Pancreas (tissue), 10 donors: ENCODE measurements around the gene GSN. TPM values are rescaled to one million over a fixed set of nuclear protein-coding genes. Genes with fewer than 3 reads are reported as not detected.
A peak's percentile ranks its signal among the peaks of the same experiment; 100 is the strongest.

Experiments used
- ATAC-seq, 4 donors: fragments of 200-7000 bp; cut with Tn5 transposase; one replicate each; pipeline versions ENCODE4 v1.8.0 to v1.9.1; 2020; ENCODE audit warnings: mild to moderate bottlenecking in 4 of 4, moderate library complexity in 4 of 4
- DNase-seq, 6 donors: peaks; one replicate each; pipeline ENCODE4 v3.0.0-alpha.2; 2020
- FAIRE-seq: peaks from 2 replicates; lab custom pipeline; 2012; peaks lifted over from hg19 to GRCh38; lab: Jason Lieb, UNC
- H3K27ac ChIP-seq, 4 donors: fragments of 200-600 bp; sonication (generic); 1 replicate in 3 of 4; 2 replicates in 1 of 4; pipeline versions ENCODE4 v1.5.0 to v1.8.0; 2020
- H3K27me3 ChIP-seq, 4 donors: fragments of 200-600 bp; one replicate each; pipeline ENCODE4 v1.8.0; 2021
- H3K36me3 ChIP-seq, 3 donors: fragments of 200-600 bp; sonication (generic) in 1 of 3; one replicate each; pipeline versions ENCODE4 v1.5.0 to v1.8.0; 2020 to 2021
- H3K4me1 ChIP-seq, 3 donors: fragments of 200-600 bp; one replicate each; pipeline ENCODE4 v1.8.0; 2021
- H3K4me3 ChIP-seq, 4 donors: fragments of 200-600 bp; sonication (generic) in 2 of 4; one replicate each; pipeline versions ENCODE4 v1.5.0 to v1.8.0; 2020 to 2021
- H3K9me3 ChIP-seq, 4 donors: fragments of 200-600 bp; one replicate each; pipeline ENCODE4 v1.8.0; 2021
- CTCF ChIP-seq, 4 donors: fragments of 200-600 bp; sonication (generic) in 3 of 4; IDR thresholded peaks; one replicate each; pipeline versions ENCODE4 v1.5.0 to v1.8.0; 2021; ENCODE audit warnings: antibody characterized with exemption in 4 of 4
- WGBS, 2 donors: extraction: QIAGEN DNeasy Blood & Tissue Kit; methylation state at CpG; one replicate each; pipeline ENCODE4 v1.1.7; 2013; 5-methylcytosine and 5-hydroxymethylcytosine counted together
- intact Hi-C, 3 donors: fragments of 100-400 bp; cut with DNase I; formaldehyde crosslinking; loops; one replicate each; pipeline versions ENCODE4 v1.11.1 to v1.14.2; 2022
- polyA plus RNA-seq, 2 donors: library from polyadenylated mRNA; stranded (reverse); fragments of 200-250 nt; gene quantifications; one replicate each; pipeline ENCODE4 v1.2.3, GENCODE V29; 2013
- total RNA-seq, 6 donors: library from RNA; stranded (reverse); fragmentation: NEBNext Ultra II Directional in 4 of 6; extraction: Animal tissue kit (Norgen Biotek cat#: 25700) in 4 of 6; gene quantifications; one replicate each; pipeline versions ENCODE4 v1.2.1 to v1.2.4, GENCODE V29; 2021 to 2023
- donor health status: healthy with polysubstance abuse.
- donor health status: DM: no; HTN: no; CAD: no; lungs with moderate emphysema.
- donor health status: DM: no; HTN: no; CAD: no.
- donor health status: control.
- donor health status: control.
- donor health status: Bipolar disorder and iron deficiency.
- donor health status: DM: yes; HTN: yes; CAD: no.
- donor health status: DM: no; HTN: no; CAD: no.
- donor health status: DM: no; HTN: no; CAD: no.
- donor health status: DM: yes; HTN: yes; CAD: no.

The GSN gene
- total and polyA plus RNA-seq, 8 donors: 44.0 to 193 (median 132) TPM

- Histone ChIP-seq H3K36me3 (peaks cover 0 to 5% (median 0%) of the 10 kb centered on the region in 3 donors), H3K4me3 (no peak overlapping the region), H3K27ac (peak overlapping the region in 1 of 4 donors; percentile 10), H3K9me3 (no peaks in the 10 kb centered on the region), H3K4me1 (peaks cover 0 to 9% (median 4%) of the 10 kb centered on the region in 3 donors), H3K27me3 (no peaks in the 10 kb centered on the region)
- DNase-seq (no peak), ATAC-seq (no peak), FAIRE-seq (no peak)
- 79 to 90% methylated on average over 2 of the region's 2 CpGs for WGBS, 2 donors
- intact Hi-C loops: no loop called here
- no peak for TF ChIP-seq CTCF (IDR thresholded peaks at IDR 0.05)
Observed at GRCh38 chr9:121324755-121325154, 56.8 kb downstream of the GSN start.

- DNase-seq (no peak), FAIRE-seq (no peak), ATAC-seq (no peak)
- H3K27ac ChIP-seq: peak overlapping the region in 2 of 4 donors; percentile 10 to 25
- peaks cover 0 to 9% (median 4%) of the 10 kb centered on the region in 3 donors for H3K4me1 ChIP-seq
- WGBS, 2 donors: 79 to 90% methylated on average over 7 of the region's 7 CpGs
- no peaks in the 10 kb centered on the region for H3K27me3 ChIP-seq
- no peak for TF ChIP-seq CTCF (IDR thresholded peaks at IDR 0.05)
- H3K9me3 ChIP-seq: no peaks in the 10 kb centered on the region
- H3K36me3 ChIP-seq: peaks cover 0 to 10% (median under 1%) of the 10 kb centered on the region in 3 donors
- H3K4me3 ChIP-seq: no peak overlapping the region
- intact Hi-C loops: no loop called here
Observed at GRCh38 chr9:121325387-121325786, 57.4 kb downstream of the GSN start.

- peaks cover 0 to 10% (median 7%) of the 10 kb centered on the region in 3 donors for H3K36me3 ChIP-seq
- peak overlapping the region in 2 of 4 donors; percentile 25 to 52 for H3K27ac ChIP-seq
- no peak for TF ChIP-seq CTCF (IDR thresholded peaks at IDR 0.05)
- no peaks in the 10 kb centered on the region for H3K9me3 ChIP-seq
- H3K27me3 ChIP-seq: no peaks in the 10 kb centered on the region
- no peak for FAIRE-seq
- intact Hi-C loops: no loop called here
- peaks cover 0 to 9% (median 4%) of the 10 kb centered on the region in 3 donors for H3K4me1 ChIP-seq
- DNase-seq: peak in 2 of 6 donors; percentile 16 to 69
- H3K4me3 ChIP-seq: no peak overlapping the region
- 85 to 87% methylated on average over 17 to 19 of the region's 19 CpGs for WGBS, 2 donors
- ATAC-seq: peak in 3 of 4 donors; percentile 17 to 68 (median 36)
Observed at GRCh38 chr9:121326130-121326838, 58.3 kb downstream of the GSN start.

GRCh38 chr9:121326901-121327613, 59.1 kb downstream of the GSN start:
- intact Hi-C loops: no loop called here
- FAIRE-seq: no peak

More at GRCh38 chr9:121326901-121327613, 59.1 kb downstream of the GSN start:
- WGBS, 2 donors: 93 to 97% methylated on average over 11 of the region's 11 CpGs
- TF ChIP-seq CTCF (IDR thresholded peaks at IDR 0.05): no peak
- H3K36me3 ChIP-seq: peaks cover 0 to 10% (median 7%) of the 10 kb centered on the region in 3 donors
- no peaks in the 10 kb centered on the region for H3K9me3 ChIP-seq
- H3K4me1 ChIP-seq: peaks cover 0 to 9% (median 4%) of the 10 kb centered on the region in 3 donors
- DNase-seq (no peak), ATAC-seq (no peak)
- H3K27me3 ChIP-seq: no peaks in the 10 kb centered on the region
- no peak overlapping the region for H3K27ac ChIP-seq
- no peak overlapping the region for H3K4me3 ChIP-seq
